GM12878 (cell line): ENCODE data around the gene TXNL1.

Source experiments
- EP300 ChIP-seq, 2 experiments: fragments of 150-350 bp in 1 of 2; IDR thresholded peaks; 2 replicates each; pipeline ENCODE4 v1.6.1; 2011 to 2012; ENCODE audit warnings: low read depth in 2 of 2, low read length in 2 of 2, borderline replicate concordance in 1 of 2, improper control_type of control experiment in 1 of 2, inconsistent platforms in 1 of 2; ENCODE audit not compliant: control insufficient read depth in 1 of 2
- TAF1 ChIP-seq: IDR thresholded peaks from 2 replicates; pipeline ENCODE4 v1.6.1; 2011; ENCODE audit warnings: mild to moderate bottlenecking, low read depth, low read length, borderline replicate concordance

GRCh38 chr18:56639571-56639970, 1.2 kb upstream of the TXNL1 start:
- TF ChIP-seq EP300 (IDR thresholded peaks at IDR 0.05; ENCODE audit: borderline replicate concordance in 1 of 2, control insufficient read depth in 1 of 2, low read depth in 2 of 2, low read length in 2 of 2) (no peak), TAF1 (no peak)
